H1 (cell line): ENCODE measurements around the gene TRPV4. TPM values are rescaled to one million over a fixed set of nuclear protein-coding genes. Genes with fewer than 3 reads are reported as not detected.

Experiments used
- CHD7 ChIP-seq: fragments of 300-600 bp; sonication (generic); IDR thresholded peaks from 2 replicates; pipeline ENCODE4 v1.7.1; 2012; ENCODE audit warnings: low read length, moderate library complexity, mild to moderate bottlenecking, inconsistent platforms; ENCODE audit not compliant: insufficient replicate concordance
- EP300 ChIP-seq, 2 experiments: IDR thresholded peaks; 1 replicate in 1 of 2; 2 replicates in 1 of 2; pipeline ENCODE4 v1.6.1; 2011 to 2012; ENCODE audit warnings: low read depth in 2 of 2, low read length in 2 of 2, mild to moderate bottlenecking in 2 of 2, borderline replicate concordance in 1 of 2, inconsistent platforms in 1 of 2, moderate library complexity in 1 of 2
- GABPA ChIP-seq: IDR thresholded peaks from 2 replicates; pipeline ENCODE4 v1.6.1; 2011; ENCODE audit warnings: mild to moderate bottlenecking, low read length, moderate library complexity, borderline replicate concordance; ENCODE audit not compliant: insufficient read depth
- GTF2F1 ChIP-seq: IDR thresholded peaks from 2 replicates; pipeline ENCODE4 v1.6.1; 2012; ENCODE audit warnings: low read depth, low read length, improper control_type of control experiment, borderline replicate concordance
- NANOG ChIP-seq: IDR thresholded peaks from 2 replicates; pipeline ENCODE4 v1.6.1; 2011; ENCODE audit warnings: low read length, low read depth, mild to moderate bottlenecking, inconsistent platforms; ENCODE audit not compliant: insufficient read depth, poor library complexity, severe bottlenecking
- PHF8 ChIP-seq: fragments of 200-600 bp; sonication (generic); conservative IDR thresholded peaks from 2 replicates; pipeline ENCODE4 v1.7.1; 2012; ENCODE audit warnings: low read depth, mild to moderate bottlenecking, inconsistent platforms, low read length, moderate library complexity
- POU5F1 ChIP-seq: IDR thresholded peaks from 2 replicates; pipeline ENCODE4 v1.6.1; 2011; ENCODE audit warnings: low read depth, mild to moderate bottlenecking, low read length, moderate library complexity
- RXRA ChIP-seq: IDR thresholded peaks from 2 replicates; pipeline ENCODE4 v1.6.1; 2011; ENCODE audit warnings: low read depth, mild to moderate bottlenecking, low read length, moderate library complexity; ENCODE audit not compliant: insufficient read depth
- SUZ12 ChIP-seq: fragments of 200-600 bp; sonication (generic); IDR thresholded peaks from 2 replicates; pipeline ENCODE4 v1.6.1; 2012; ENCODE audit warnings: mild to moderate bottlenecking, inconsistent platforms, low read length, moderate library complexity, mixed read lengths
- TAF1 ChIP-seq: IDR thresholded peaks from 2 replicates; pipeline ENCODE4 v1.6.1; 2011; ENCODE audit warnings: mild to moderate bottlenecking, low read depth, low read length
- TEAD4 ChIP-seq: IDR thresholded peaks from 2 replicates; pipeline ENCODE4 v1.6.1; 2012; ENCODE audit warnings: low read depth, low read length, inconsistent platforms, mixed read lengths
- polyA plus RNA-seq, 7 experiments: library from polyadenylated mRNA; depleted of rRNA in 3 of 7; stranded (reverse) in 5 of 7; unstranded in 2 of 7; fragments of >200 nt in 5 of 7; fragments of 200-250 nt in 2 of 7; gene quantifications; 1 replicate in 5 of 7; 2 replicates in 1 of 7; 4 replicates in 1 of 7; pipeline versions ENCODE4 v1.2.1 to v1.2.3, GENCODE V29; 2011 to 2013; ENCODE audit warnings: missing spikeins in 2 of 7, mixed read lengths in 2 of 7
- total RNA-seq: library from RNA; stranded (reverse); fragmentation: NEBNext Ultra II Directional; extraction: Animal tissue kit (Norgen Biotek cat#: 25700); gene quantifications from 2 replicates; pipeline ENCODE4 v1.2.1, GENCODE V29; 2021

Gene TRPV4
- total and polyA plus RNA-seq, 2 of the 8 experiments (the other 6 are each of a cell fraction or from before 2014, with no cell fraction given), result 2.1 to 6.2 TPM

DNA sequence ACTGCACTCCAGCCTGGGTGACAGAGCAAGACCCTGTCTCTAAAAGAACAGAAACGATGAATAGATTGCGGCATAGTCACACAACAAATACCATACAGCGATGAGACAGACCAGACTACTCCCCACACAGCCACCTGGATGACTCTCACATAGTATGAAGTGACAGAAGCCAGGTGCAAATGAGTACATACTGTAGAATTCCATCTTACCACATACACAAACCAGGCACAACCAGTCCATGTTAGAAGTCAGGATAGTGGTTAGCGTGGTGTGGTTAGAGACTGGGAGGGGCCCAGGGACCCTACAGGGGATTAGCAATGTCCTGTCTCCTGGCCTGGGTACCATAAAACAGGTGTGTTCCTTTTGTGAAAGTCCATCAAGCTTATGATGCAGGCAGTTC lies 65.7 kb downstream of the TRPV4 start (continued):
- TF ChIP-seq CHD7 (no peak), NANOG (no peak), EP300 (IDR thresholded peaks at IDR 0.05; ENCODE audit: borderline replicate concordance in 1 of 2, low read depth in 2 of 2, low read length in 2 of 2) (no peak), TEAD4 (no peak), TAF1 (no peak), POU5F1 (no peak), SUZ12 (no peak), PHF8 (no peak), GABPA (no peak), GTF2F1 (no peak), RXRA (no peak)
